ENCODE data around the gene FKBP5.

The FKBP5 gene

GRCh38 chr6:35664945-35665344, 23.8 kb downstream of the FKBP5 start:
- H3K4me3 ChIP-seq (ENCODE audit: low read depth, low read length), result no peak overlapping the region
- in situ Hi-C loops (cut with HindIII; ENCODE audit: low sequenced_read_pairs), result no loop called here
- no peak for DNase-seq (ENCODE audit: low read depth)
- TF ChIP-seq CTCF (IDR thresholded peaks at IDR 0.05; ENCODE audit: low read depth, low read length, missing control alignments), result no peak

GRCh38 chr6:35663447-35664235, 25.1 kb downstream of the FKBP5 start:
- no peak overlapping the region for H3K4me3 ChIP-seq (ENCODE audit: low read depth, low read length)
- no peak for TF ChIP-seq CTCF (IDR thresholded peaks at IDR 0.05; ENCODE audit: low read depth, low read length, missing control alignments)
- DNase-seq (ENCODE audit: low read depth), result peak; percentile 62
- in situ Hi-C loops (cut with HindIII; ENCODE audit: low sequenced_read_pairs), result no loop called here

- H3K4me3 ChIP-seq (ENCODE audit: low read depth, low read length), result no peak overlapping the region
- no peak for TF ChIP-seq CTCF (IDR thresholded peaks at IDR 0.05; ENCODE audit: low read depth, low read length, missing control alignments)
- in situ Hi-C loops (cut with HindIII; ENCODE audit: low sequenced_read_pairs), result no loop called here
- no peak for DNase-seq (ENCODE audit: low read depth)
These were observed 25.7 kb downstream of the FKBP5 start for GRCh38 chr6:35662999-35663398.

GRCh38 chr6:35654883-35655282, 33.8 kb downstream of the FKBP5 start:
- in situ Hi-C loops (cut with HindIII; ENCODE audit: low sequenced_read_pairs), result no loop called here

GRCh38 chr6:35651244-35651643, 37.5 kb downstream of the FKBP5 start:
- no peak for TF ChIP-seq CTCF (IDR thresholded peaks at IDR 0.05; ENCODE audit: low read depth, low read length, missing control alignments)
- in situ Hi-C loops (cut with HindIII; ENCODE audit: low sequenced_read_pairs), result no loop called here
- no peak for DNase-seq (ENCODE audit: low read depth)
- H3K4me3 ChIP-seq (ENCODE audit: low read depth, low read length), result no peak overlapping the region

More at GRCh38 chr6:35654883-35655282, 33.8 kb downstream of the FKBP5 start:
- no peak overlapping the region for H3K4me3 ChIP-seq (ENCODE audit: low read depth, low read length)
- DNase-seq (ENCODE audit: low read depth), result no peak
- TF ChIP-seq CTCF (IDR thresholded peaks at IDR 0.05; ENCODE audit: low read depth, low read length, missing control alignments), result no peak

GRCh38 chr6:35650015-35650414, 38.7 kb downstream of the FKBP5 start:
- no peak for TF ChIP-seq CTCF (IDR thresholded peaks at IDR 0.05; ENCODE audit: low read depth, low read length, missing control alignments)
- in situ Hi-C loops (cut with HindIII; ENCODE audit: low sequenced_read_pairs), result no loop called here
- no peak for DNase-seq (ENCODE audit: low read depth)
- no peak overlapping the region for H3K4me3 ChIP-seq (ENCODE audit: low read depth, low read length)
